Ovary (tissue), 3 donors: ENCODE results near the gene FREM3.

ENCODE experiments used
- EP300 ChIP-seq: sonication (generic); formaldehyde crosslinking; IDR thresholded peaks from one replicate; pipeline ENCODE4 v1.6.1; 2017; ENCODE audit warnings: antibody characterized with exemption
- POLR2A ChIP-seq: fragments of 450-650 bp; IDR thresholded peaks from one replicate; pipeline ENCODE4 v1.6.1; 2017; ENCODE audit warnings: antibody characterized with exemption, mild to moderate bottlenecking, moderate library complexity
- TF ChIP-seq, protein P1 (sequence below), 3 donors: fragments of 450-650 bp in 2 of 3; fragments of 200-600 bp in 1 of 3; IDR thresholded peaks; one replicate each; pipeline versions ENCODE4 v1.5.1 to v1.8.0; 2016 to 2022; ENCODE audit warnings: antibody characterized with exemption in 3 of 3, mild to moderate bottlenecking in 1 of 3
- donor health status: DM: no; HTN: no; CAD: no.

- TF ChIP-seq, protein P1, sequence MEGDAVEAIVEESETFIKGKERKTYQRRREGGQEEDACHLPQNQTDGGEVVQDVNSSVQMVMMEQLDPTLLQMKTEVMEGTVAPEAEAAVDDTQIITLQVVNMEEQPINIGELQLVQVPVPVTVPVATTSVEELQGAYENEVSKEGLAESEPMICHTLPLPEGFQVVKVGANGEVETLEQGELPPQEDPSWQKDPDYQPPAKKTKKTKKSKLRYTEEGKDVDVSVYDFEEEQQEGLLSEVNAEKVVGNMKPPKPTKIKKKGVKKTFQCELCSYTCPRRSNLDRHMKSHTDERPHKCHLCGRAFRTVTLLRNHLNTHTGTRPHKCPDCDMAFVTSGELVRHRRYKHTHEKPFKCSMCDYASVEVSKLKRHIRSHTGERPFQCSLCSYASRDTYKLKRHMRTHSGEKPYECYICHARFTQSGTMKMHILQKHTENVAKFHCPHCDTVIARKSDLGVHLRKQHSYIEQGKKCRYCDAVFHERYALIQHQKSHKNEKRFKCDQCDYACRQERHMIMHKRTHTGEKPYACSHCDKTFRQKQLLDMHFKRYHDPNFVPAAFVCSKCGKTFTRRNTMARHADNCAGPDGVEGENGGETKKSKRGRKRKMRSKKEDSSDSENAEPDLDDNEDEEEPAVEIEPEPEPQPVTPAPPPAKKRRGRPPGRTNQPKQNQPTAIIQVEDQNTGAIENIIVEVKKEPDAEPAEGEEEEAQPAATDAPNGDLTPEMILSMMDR (IDR thresholded peaks at IDR 0.05), result no peak
- TF ChIP-seq POLR2A, result no peak
- TF ChIP-seq EP300, result no peak
Measured at GRCh38 chr4:143531380-143531779, 169.1 kb downstream of the FREM3 start.
